WTC11 (cell line): ENCODE results near the gene TAF4.

ENCODE experiments used
- CBFB ChIP-seq: sonication (generic); formaldehyde crosslinking; IDR thresholded peaks from 2 replicates; pipeline ENCODE4 v1.8.1; 2022; ENCODE audit warnings: mild to moderate bottlenecking, low read depth, missing genetic modification reagents
- FOXK1 ChIP-seq: sonication (generic); formaldehyde crosslinking; IDR thresholded peaks from 2 replicates; pipeline ENCODE4 v1.8.0; 2022; ENCODE audit warnings: mild to moderate bottlenecking, moderate library complexity, missing genetic modification reagents
- GABPB1 ChIP-seq: sonication (generic); formaldehyde crosslinking; IDR thresholded peaks from 2 replicates; pipeline ENCODE4 v1.8.1; 2023; ENCODE audit warnings: mild to moderate bottlenecking, missing genetic modification reagents
- JUN ChIP-seq: sonication (generic); formaldehyde crosslinking; IDR thresholded peaks from 2 replicates; pipeline ENCODE4 v1.8.0; 2023; ENCODE audit warnings: mild to moderate bottlenecking, missing genetic modification reagents
- NFE2L1 ChIP-seq: sonication (generic); formaldehyde crosslinking; IDR thresholded peaks from 2 replicates; pipeline ENCODE4 v1.8.1; 2023; ENCODE audit warnings: missing genetic modification reagents
- SMAD4 ChIP-seq: sonication (generic); formaldehyde crosslinking; IDR thresholded peaks from 2 replicates; pipeline ENCODE4 v1.8.0; 2022; ENCODE audit warnings: mild to moderate bottlenecking, missing genetic modification reagents
- TP53 ChIP-seq: sonication (generic); formaldehyde crosslinking; IDR thresholded peaks from 2 replicates; pipeline ENCODE4 v1.8.1; 2023; ENCODE audit warnings: mild to moderate bottlenecking, missing genetic modification reagents
- ZNF232 ChIP-seq: sonication (generic); formaldehyde crosslinking; IDR thresholded peaks from 2 replicates; pipeline ENCODE4 v1.8.0; 2022; ENCODE audit warnings: mild to moderate bottlenecking, missing genetic modification reagents
- TF ChIP-seq, protein P1 (sequence below): fragments of 200-600 bp; IDR thresholded peaks from 2 replicates; pipeline ENCODE4 v1.8.0; 2022; ENCODE audit warnings: antibody characterized with exemption
- TF ChIP-seq, protein P2 (sequence below): sonication (generic); formaldehyde crosslinking; IDR thresholded peaks from 2 replicates; pipeline ENCODE4 v1.8.1; 2022; ENCODE audit warnings: low read depth, mild to moderate bottlenecking, moderate library complexity, missing genetic modification reagents, borderline replicate concordance
- TF ChIP-seq, protein P3 (sequence below): sonication (generic); formaldehyde crosslinking; IDR thresholded peaks from 2 replicates; pipeline ENCODE4 v1.8.1; 2022; ENCODE audit warnings: missing genetic modification reagents, borderline replicate concordance
- TF ChIP-seq, protein P4 (sequence below): sonication (generic); formaldehyde crosslinking; IDR thresholded peaks from 2 replicates; pipeline ENCODE4 v1.8.1; 2023; ENCODE audit warnings: mild to moderate bottlenecking, missing genetic modification reagents

DNA sequence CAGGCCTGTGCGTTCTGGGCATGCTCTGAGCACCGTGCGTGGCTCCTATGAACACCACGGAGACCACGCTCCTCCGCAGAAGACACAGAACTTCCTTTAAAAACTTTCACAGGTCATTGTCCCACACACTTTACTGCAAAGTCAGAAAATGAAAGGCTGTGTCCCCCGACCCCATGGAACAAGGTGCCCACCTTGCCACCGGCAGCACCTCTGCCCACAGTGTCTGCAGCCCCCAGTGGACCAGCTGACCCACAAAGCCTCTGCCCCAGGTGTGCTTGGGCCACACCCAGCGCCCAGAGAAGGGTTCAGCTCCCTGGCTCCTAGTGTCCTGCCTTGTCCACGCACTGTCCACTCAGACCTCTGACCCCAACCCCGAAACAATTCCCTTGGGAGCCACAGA, 8.7 kb downstream of the TAF4 start:
- TF ChIP-seq, protein P1, sequence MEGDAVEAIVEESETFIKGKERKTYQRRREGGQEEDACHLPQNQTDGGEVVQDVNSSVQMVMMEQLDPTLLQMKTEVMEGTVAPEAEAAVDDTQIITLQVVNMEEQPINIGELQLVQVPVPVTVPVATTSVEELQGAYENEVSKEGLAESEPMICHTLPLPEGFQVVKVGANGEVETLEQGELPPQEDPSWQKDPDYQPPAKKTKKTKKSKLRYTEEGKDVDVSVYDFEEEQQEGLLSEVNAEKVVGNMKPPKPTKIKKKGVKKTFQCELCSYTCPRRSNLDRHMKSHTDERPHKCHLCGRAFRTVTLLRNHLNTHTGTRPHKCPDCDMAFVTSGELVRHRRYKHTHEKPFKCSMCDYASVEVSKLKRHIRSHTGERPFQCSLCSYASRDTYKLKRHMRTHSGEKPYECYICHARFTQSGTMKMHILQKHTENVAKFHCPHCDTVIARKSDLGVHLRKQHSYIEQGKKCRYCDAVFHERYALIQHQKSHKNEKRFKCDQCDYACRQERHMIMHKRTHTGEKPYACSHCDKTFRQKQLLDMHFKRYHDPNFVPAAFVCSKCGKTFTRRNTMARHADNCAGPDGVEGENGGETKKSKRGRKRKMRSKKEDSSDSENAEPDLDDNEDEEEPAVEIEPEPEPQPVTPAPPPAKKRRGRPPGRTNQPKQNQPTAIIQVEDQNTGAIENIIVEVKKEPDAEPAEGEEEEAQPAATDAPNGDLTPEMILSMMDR, result no peak
- TF ChIP-seq SMAD4 (CRISPR knock-in tag) (no peak), ZNF232 (no peak), CBFB (CRISPR knock-in tag) (no peak), TP53 (CRISPR knock-in tag) (no peak), FOXK1 (CRISPR knock-in tag) (no peak), JUN (CRISPR knock-in tag) (no peak), GABPB1 (CRISPR knock-in tag) (no peak), NFE2L1 (CRISPR knock-in tag) (no peak)
- TF ChIP-seq, protein P2, sequence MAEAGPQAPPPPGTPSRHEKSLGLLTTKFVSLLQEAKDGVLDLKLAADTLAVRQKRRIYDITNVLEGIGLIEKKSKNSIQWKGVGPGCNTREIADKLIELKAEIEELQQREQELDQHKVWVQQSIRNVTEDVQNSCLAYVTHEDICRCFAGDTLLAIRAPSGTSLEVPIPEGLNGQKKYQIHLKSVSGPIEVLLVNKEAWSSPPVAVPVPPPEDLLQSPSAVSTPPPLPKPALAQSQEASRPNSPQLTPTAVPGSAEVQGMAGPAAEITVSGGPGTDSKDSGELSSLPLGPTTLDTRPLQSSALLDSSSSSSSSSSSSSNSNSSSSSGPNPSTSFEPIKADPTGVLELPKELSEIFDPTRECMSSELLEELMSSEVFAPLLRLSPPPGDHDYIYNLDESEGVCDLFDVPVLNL (CRISPR knock-in tag), result no peak
- TF ChIP-seq, protein P3, sequence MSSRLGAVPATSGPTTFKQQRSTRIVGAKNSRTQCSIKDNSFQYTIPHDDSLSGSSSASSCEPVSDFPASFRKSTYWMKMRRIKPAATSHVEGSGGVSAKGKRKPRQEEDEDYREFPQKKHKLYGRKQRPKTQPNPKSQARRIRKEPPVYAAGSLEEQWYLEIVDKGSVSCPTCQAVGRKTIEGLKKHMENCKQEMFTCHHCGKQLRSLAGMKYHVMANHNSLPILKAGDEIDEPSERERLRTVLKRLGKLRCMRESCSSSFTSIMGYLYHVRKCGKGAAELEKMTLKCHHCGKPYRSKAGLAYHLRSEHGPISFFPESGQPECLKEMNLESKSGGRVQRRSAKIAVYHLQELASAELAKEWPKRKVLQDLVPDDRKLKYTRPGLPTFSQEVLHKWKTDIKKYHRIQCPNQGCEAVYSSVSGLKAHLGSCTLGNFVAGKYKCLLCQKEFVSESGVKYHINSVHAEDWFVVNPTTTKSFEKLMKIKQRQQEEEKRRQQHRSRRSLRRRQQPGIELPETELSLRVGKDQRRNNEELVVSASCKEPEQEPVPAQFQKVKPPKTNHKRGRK, result no peak
- TF ChIP-seq, protein P4, sequence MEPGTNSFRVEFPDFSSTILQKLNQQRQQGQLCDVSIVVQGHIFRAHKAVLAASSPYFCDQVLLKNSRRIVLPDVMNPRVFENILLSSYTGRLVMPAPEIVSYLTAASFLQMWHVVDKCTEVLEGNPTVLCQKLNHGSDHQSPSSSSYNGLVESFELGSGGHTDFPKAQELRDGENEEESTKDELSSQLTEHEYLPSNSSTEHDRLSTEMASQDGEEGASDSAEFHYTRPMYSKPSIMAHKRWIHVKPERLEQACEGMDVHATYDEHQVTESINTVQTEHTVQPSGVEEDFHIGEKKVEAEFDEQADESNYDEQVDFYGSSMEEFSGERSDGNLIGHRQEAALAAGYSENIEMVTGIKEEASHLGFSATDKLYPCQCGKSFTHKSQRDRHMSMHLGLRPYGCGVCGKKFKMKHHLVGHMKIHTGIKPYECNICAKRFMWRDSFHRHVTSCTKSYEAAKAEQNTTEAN (CRISPR knock-in tag), result no peak
